Smooth muscle cell (in vitro differentiated cells): Measurements from ENCODE around the gene TBC1D9. TPM values are rescaled to one million over a fixed set of nuclear protein-coding genes. Genes with fewer than 3 reads are reported as not detected.

ENCODE experiments used
- DNase-seq: peaks from one replicate; lab custom pipeline; 2025; ENCODE audit not compliant: unreplicated experiment; lab: John Stamatoyannopoulos, UW
- H2AFZ ChIP-seq: fragments of 200-600 bp; sonication (generic); 2 replicates; pipeline ENCODE4 v1.6.0; 2016; ENCODE audit warnings: antibody characterized with exemption, low read depth, mild to moderate bottlenecking
- H3F3A ChIP-seq: fragments of 200-600 bp; sonication (generic); 2 replicates; pipeline ENCODE4 v1.6.0; 2017; ENCODE audit warnings: antibody characterized with exemption, low read depth
- H3K27ac ChIP-seq: fragments of 200-600 bp; sonication (generic); 2 replicates; pipeline ENCODE4 v1.5.1; 2016; ENCODE audit warnings: low read depth, mild to moderate bottlenecking
- H3K27me3 ChIP-seq: fragments of 200-600 bp; sonication (generic); 2 replicates; pipeline ENCODE4 v1.6.1; 2016; ENCODE audit warnings: low read depth, mild to moderate bottlenecking
- H3K36me3 ChIP-seq: fragments of 200-600 bp; sonication (generic); 2 replicates; pipeline ENCODE4 v1.5.1; 2016; ENCODE audit warnings: low read depth
- H3K4me1 ChIP-seq: fragments of 200-600 bp; sonication (generic); 2 replicates; pipeline ENCODE4 v1.5.1; 2016; ENCODE audit warnings: low read depth
- H3K4me2 ChIP-seq: fragments of 200-600 bp; sonication (generic); 2 replicates; pipeline ENCODE4 v1.6.0; 2016; ENCODE audit warnings: mild to moderate bottlenecking
- H3K4me3 ChIP-seq: fragments of 200-600 bp; sonication (generic); 2 replicates; pipeline ENCODE4 v1.5.1; 2016; ENCODE audit warnings: mild to moderate bottlenecking
- H3K79me2 ChIP-seq: fragments of 200-600 bp; sonication (generic); 2 replicates; pipeline ENCODE4 v1.6.0; 2016; ENCODE audit warnings: low read depth, mild to moderate bottlenecking
- H3K9ac ChIP-seq: fragments of 200-600 bp; sonication (generic); 2 replicates; pipeline ENCODE4 v1.6.0; 2016; ENCODE audit warnings: low read depth
- H3K9me3 ChIP-seq: fragments of 200-600 bp; sonication (generic); replicated peaks from 2 replicates; pipeline ENCODE4 v1.5.1; 2016; ENCODE audit warnings: low read depth
- H4K20me1 ChIP-seq: fragments of 200-600 bp; sonication (generic); 2 replicates; pipeline ENCODE4 v1.6.0; 2016; ENCODE audit warnings: low read depth
- WGBS: methylation state at CpG from one replicate; pipeline ENCODE4 v1.1.7; 2016; ENCODE audit warnings: low lambda C conversion rate; 5-methylcytosine and 5-hydroxymethylcytosine counted together
- polyA plus RNA-seq: library from polyadenylated mRNA; unstranded; fragments of >200 nt; fragmentation: Nextera tagmentation; extraction: Ambion mirVana; gene quantifications from 2 replicates; pipeline ENCODE4 v1.2.1, GENCODE V29; 2016
- total RNA-seq: library from RNA; depleted of rRNA; stranded (reverse); fragments of >200 nt; gene quantifications from 2 replicates; pipeline ENCODE4 v1.2.3, GENCODE V29; 2014
- TF ChIP-seq, protein P1 (sequence below): fragments of 200-600 bp; sonication (generic); IDR thresholded peaks from 2 replicates; pipeline ENCODE4 v1.5.1; 2017; ENCODE audit warnings: borderline replicate concordance, mild to moderate bottlenecking, antibody characterized with exemption; ENCODE audit not compliant: insufficient read depth, poor library complexity, severe bottlenecking

TBC1D9 gene
- total and polyA plus RNA-seq, 2 experiments from 2014 or later, result 9.1 to 39.5 TPM

DNA sequence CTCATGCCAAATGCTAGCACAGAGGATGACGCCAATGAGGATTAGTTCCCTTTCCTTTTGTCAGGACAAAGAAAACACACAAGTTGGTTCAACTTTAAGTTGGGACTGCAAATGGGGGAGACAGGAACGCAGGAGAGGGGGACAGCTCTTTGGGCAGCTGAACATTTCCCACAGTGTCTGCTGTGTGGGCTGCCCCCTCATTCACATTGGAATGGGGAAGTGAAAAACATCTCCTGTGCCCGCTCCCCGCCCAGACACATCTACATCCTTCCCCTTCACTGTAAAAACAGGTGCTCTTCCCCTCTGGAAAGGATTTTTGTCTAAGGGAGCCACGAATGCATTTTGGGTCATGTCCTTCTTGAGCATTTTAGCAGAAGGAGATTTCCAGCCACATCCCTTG is 44.5 kb upstream of the TBC1D9 start:
- Histone ChIP-seq H2AFZ (no peak overlapping the region), H3K9me3 (no peaks in the 10 kb centered on the region), H3K79me2 (no peaks in the 10 kb centered on the region), H3K4me1 (peaks cover 3% of the 10 kb centered on the region), H3K27ac (no peak overlapping the region), H3K36me3 (no peaks in the 10 kb centered on the region), H3K9ac (no peak overlapping the region), H3F3A (no peaks in the 10 kb centered on the region), H3K4me3 (no peak overlapping the region), H4K20me1 (no peaks in the 10 kb centered on the region), H3K27me3 (no peaks in the 10 kb centered on the region), H3K4me2 (no peak overlapping the region)
- 92% methylated on average over 5 of the region's 5 CpGs for WGBS
- DNase-seq, result no peak
- TF ChIP-seq, protein P1, sequence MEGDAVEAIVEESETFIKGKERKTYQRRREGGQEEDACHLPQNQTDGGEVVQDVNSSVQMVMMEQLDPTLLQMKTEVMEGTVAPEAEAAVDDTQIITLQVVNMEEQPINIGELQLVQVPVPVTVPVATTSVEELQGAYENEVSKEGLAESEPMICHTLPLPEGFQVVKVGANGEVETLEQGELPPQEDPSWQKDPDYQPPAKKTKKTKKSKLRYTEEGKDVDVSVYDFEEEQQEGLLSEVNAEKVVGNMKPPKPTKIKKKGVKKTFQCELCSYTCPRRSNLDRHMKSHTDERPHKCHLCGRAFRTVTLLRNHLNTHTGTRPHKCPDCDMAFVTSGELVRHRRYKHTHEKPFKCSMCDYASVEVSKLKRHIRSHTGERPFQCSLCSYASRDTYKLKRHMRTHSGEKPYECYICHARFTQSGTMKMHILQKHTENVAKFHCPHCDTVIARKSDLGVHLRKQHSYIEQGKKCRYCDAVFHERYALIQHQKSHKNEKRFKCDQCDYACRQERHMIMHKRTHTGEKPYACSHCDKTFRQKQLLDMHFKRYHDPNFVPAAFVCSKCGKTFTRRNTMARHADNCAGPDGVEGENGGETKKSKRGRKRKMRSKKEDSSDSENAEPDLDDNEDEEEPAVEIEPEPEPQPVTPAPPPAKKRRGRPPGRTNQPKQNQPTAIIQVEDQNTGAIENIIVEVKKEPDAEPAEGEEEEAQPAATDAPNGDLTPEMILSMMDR, result no peak

DNA sequence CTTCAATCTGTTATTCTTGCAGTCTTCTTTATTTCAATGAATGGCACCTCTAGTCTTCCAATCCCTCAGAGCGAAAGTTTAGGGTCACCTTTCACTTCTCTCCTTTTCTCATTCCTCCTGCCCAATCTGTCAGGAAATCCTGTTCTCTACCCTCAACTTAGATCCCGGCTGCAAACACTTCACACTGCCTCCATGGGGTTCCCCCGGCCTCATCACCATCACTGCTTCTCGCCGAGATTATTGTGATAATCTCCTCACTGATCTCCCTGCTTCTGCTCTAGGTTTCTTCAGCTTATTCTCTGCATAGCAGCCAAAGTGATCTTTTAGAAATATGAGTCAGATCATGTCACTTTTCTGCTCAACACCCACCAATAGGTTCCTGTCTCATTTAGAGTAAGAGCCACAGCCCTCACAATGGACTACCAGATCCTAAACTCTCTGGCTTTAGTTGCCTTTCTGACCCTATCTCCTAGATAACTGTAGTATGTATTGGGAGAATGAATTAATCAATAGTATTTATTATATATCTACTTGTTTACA is 43.6 kb upstream of the TBC1D9 start:
- 71% methylated on average over 5 of the region's 5 CpGs for WGBS
- Histone ChIP-seq H3K79me2 (no peaks in the 10 kb centered on the region), H3K36me3 (no peaks in the 10 kb centered on the region)

DNA sequence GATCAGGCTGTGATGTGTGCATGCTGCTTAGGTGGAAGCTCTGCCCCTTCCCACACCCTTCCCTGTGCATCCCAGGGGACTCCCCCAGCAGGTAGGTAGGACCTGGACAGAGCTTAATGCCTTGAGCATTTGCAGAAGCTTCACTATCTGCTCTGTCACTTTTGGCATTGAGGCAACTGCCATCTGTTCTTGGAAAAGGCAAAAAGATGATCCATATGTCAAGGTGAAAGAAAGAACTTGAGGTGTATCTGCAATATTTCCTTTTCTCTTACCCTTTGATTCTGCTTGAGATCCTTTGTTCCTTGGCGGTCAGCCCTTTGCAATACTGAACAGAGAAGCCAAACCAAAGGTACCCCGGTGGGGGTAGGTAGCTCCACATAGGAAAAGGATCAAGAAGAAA is 37.1 kb upstream of the TBC1D9 start:
- no peak overlapping the region for H3K4me3 ChIP-seq
- WGBS, result 84% methylated on average over 2 of the region's 2 CpGs

More for the DNA sequence above, 43.6 kb upstream of the TBC1D9 start:
- Histone ChIP-seq H2AFZ (no peak overlapping the region), H3K4me3 (no peak overlapping the region), H3K4me2 (no peak overlapping the region), H3K9me3 (no peaks in the 10 kb centered on the region), H3K27me3 (no peaks in the 10 kb centered on the region), H3K27ac (no peak overlapping the region), H4K20me1 (no peaks in the 10 kb centered on the region), H3F3A (no peaks in the 10 kb centered on the region), H3K9ac (no peak overlapping the region), H3K4me1 (peaks cover 3% of the 10 kb centered on the region)
- TF ChIP-seq, protein P1, result no peak
- DNase-seq, result no peak

More for the DNA sequence above, 37.1 kb upstream of the TBC1D9 start:
- H3K9ac ChIP-seq, result no peak overlapping the region
- TF ChIP-seq, protein P1, result no peak
- no peaks in the 10 kb centered on the region for H3K4me1 ChIP-seq
- no peaks in the 10 kb centered on the region for H4K20me1 ChIP-seq
- no peak overlapping the region for H3K4me2 ChIP-seq
- H3K36me3 ChIP-seq, result no peaks in the 10 kb centered on the region
- H3K27me3 ChIP-seq, result no peaks in the 10 kb centered on the region
- H2AFZ ChIP-seq, result no peak overlapping the region
- no peak overlapping the region for H3K27ac ChIP-seq
- H3F3A ChIP-seq, result no peaks in the 10 kb centered on the region
- no peaks in the 10 kb centered on the region for H3K9me3 ChIP-seq
- H3K79me2 ChIP-seq, result no peaks in the 10 kb centered on the region
- DNase-seq, result no peak
